ENCODE data around the gene GMDS.

GRCh38 chr6:1929931-1930330 lies 315.5 kb downstream of the GMDS start:
- TF ChIP-seq CTCF (IDR thresholded peaks at IDR 0.05) (no peak), TAF1 (IDR thresholded peaks at IDR 0.05; ENCODE audit: borderline replicate concordance, low read depth, low read length) (no peak), POLR2AphosphoS5 (IDR thresholded peaks at IDR 0.05; ENCODE audit: low read depth, low read length) (no peak), SIN3A (IDR thresholded peaks at IDR 0.05; ENCODE audit: borderline replicate concordance, low read depth, low read length) (no peak), SMC3 (IDR thresholded peaks at IDR 0.05; ENCODE audit: low read depth, low read length) (no peak), GABPA (IDR thresholded peaks at IDR 0.05; ENCODE audit: low read depth) (no peak), USF1 (IDR thresholded peaks at IDR 0.05; ENCODE audit: borderline replicate concordance, low read depth) (no peak), JUND (IDR thresholded peaks at IDR 0.05) (no peak), RCOR1 (IDR thresholded peaks at IDR 0.05; ENCODE audit: low read length) (no peak), GATA2 (CRISPR knock-in tag; IDR thresholded peaks at IDR 0.05) (no peak), MAX (IDR thresholded peaks at IDR 0.05; ENCODE audit: low read depth) (no peak)

Data from SK-N-SH (cell line).